Lung (tissue), 12 donors: ENCODE results near the gene TEX51. TPM values are rescaled to one million over a fixed set of nuclear protein-coding genes. Genes with fewer than 3 reads are reported as not detected.

Experiments used
- ATAC-seq: fragments of 200-7000 bp; cut with Tn5 transposase; one replicate; pipeline ENCODE4 v1.9.1; 2020; ENCODE audit warnings: moderate number of reproducible peaks; ENCODE audit not compliant: insufficient read depth, low FRiP score
- DNase-seq, 3 donors: peaks; one replicate each; pipeline ENCODE4 v3.0.0-alpha.2; 2013 to 2017
- H3K27ac ChIP-seq, 2 donors: one replicate each; pipeline ENCODE4 v1.5.1; 2013; ENCODE audit warnings: mild to moderate bottlenecking in 2 of 2, moderate library complexity in 2 of 2, control low read depth in 1 of 2, inconsistent platforms in 1 of 2, low read depth in 1 of 2, low read length in 1 of 2
- H3K27me3 ChIP-seq, 3 donors: one replicate each; pipeline ENCODE4 v1.5.1; 2013; ENCODE audit warnings: low read length in 2 of 3; ENCODE audit not compliant: control insufficient read depth in 3 of 3, insufficient read depth in 3 of 3
- H3K36me3 ChIP-seq, 4 donors: one replicate each; pipeline ENCODE4 v1.5.1; 2013; ENCODE audit warnings: low read length in 4 of 4, mild to moderate bottlenecking in 1 of 4, moderate library complexity in 1 of 4; ENCODE audit not compliant: control insufficient read depth in 4 of 4, insufficient read depth in 4 of 4
- H3K4me1 ChIP-seq, 5 donors: one replicate each; pipeline ENCODE4 v1.5.1; 2013; ENCODE audit warnings: low read length in 5 of 5, mild to moderate bottlenecking in 2 of 5, moderate library complexity in 1 of 5; ENCODE audit not compliant: control insufficient read depth in 5 of 5, insufficient read depth in 5 of 5
- H3K4me3 ChIP-seq: one replicate; pipeline ENCODE4 v1.5.1; 2013; ENCODE audit warnings: mild to moderate bottlenecking, control low read depth, moderate library complexity
- H3K9ac ChIP-seq, 2 donors: one replicate each; pipeline ENCODE4 v1.5.1; 2013; ENCODE audit warnings: low read length in 2 of 2, control low read depth in 1 of 2; ENCODE audit not compliant: insufficient read depth in 1 of 2
- H3K9me3 ChIP-seq, 4 donors: one replicate each; pipeline ENCODE4 v1.5.1; 2013; ENCODE audit warnings: low read length in 3 of 4, mild to moderate bottlenecking in 1 of 4, moderate library complexity in 1 of 4; ENCODE audit not compliant: control insufficient read depth in 4 of 4, insufficient read depth in 3 of 4
- CTCF ChIP-seq: IDR thresholded peaks from 2 replicates; pipeline ENCODE4 v1.5.1; 2012; ENCODE audit warnings: mild to moderate bottlenecking; ENCODE audit errors: control extremely low read depth, extremely low read depth
- WGBS, 2 donors: extraction: QIAGEN DNeasy Blood & Tissue Kit; methylation state at CpG; one replicate each; pipeline ENCODE4 v1.1.7; 2013; 5-methylcytosine and 5-hydroxymethylcytosine counted together
- polyA plus RNA-seq, 2 donors: library from polyadenylated mRNA; stranded (reverse); fragments of 200-250 nt; gene quantifications; one replicate each; pipeline ENCODE4 v1.2.1, GENCODE V29; 2013
- total RNA-seq, 2 donors: library from RNA; depleted of rRNA in 1 of 2; stranded (reverse); fragments of >200 nt in 1 of 2; gene quantifications; one replicate each; pipeline ENCODE4 v1.2.1, GENCODE V29; 2014 to 2021
- donor health status: control.
- donor health status: control.
- donor health status: Bipolar disorder and iron deficiency.
- donor health status: healthy.
- donor health status: DM: yes; HTN: yes; CAD: no.

The TEX51 gene
- total and polyA plus RNA-seq, 4 donors: not detected

- ATAC-seq (no peak), DNase-seq (no peak)
- H3K27me3 ChIP-seq: no peaks in the 10 kb centered on the region
- H3K4me1 ChIP-seq: no peaks in the 10 kb centered on the region
- H3K4me3 ChIP-seq: no peak overlapping the region
- no peaks in the 10 kb centered on the region for H3K9me3 ChIP-seq
- no peaks in the 10 kb centered on the region for H3K36me3 ChIP-seq
- TF ChIP-seq CTCF: no peak
- no peak overlapping the region for H3K9ac ChIP-seq
- no peak overlapping the region for H3K27ac ChIP-seq
- WGBS, 2 donors: 87 to 89% methylated on average over 7 of the region's 7 CpGs
Observed at GRCh38 chr2:126849991-126850535, 48.6 kb upstream of the TEX51 start.

GRCh38 chr2:126850940-126851339, 47.8 kb upstream of the TEX51 start:
- ATAC-seq: no peak
- no peak for TF ChIP-seq CTCF
- no peaks in the 10 kb centered on the region for H3K4me1 ChIP-seq

GRCh38 chr2:126851756-126852155, 46.9 kb upstream of the TEX51 start:
- WGBS, 2 donors: 86 to 92% methylated on average over 1 of the region's 1 CpG
- ATAC-seq: no peak

More at GRCh38 chr2:126850940-126851339, 47.8 kb upstream of the TEX51 start:
- Histone ChIP-seq H3K27me3 (no peaks in the 10 kb centered on the region), H3K36me3 (no peaks in the 10 kb centered on the region), H3K27ac (no peak overlapping the region), H3K4me3 (no peak overlapping the region), H3K9me3 (peaks cover 0 to 4% (median 0%) of the 10 kb centered on the region in 4 donors), H3K9ac (no peak overlapping the region)
- no peak for DNase-seq
- WGBS, 2 donors: 64 to 81% methylated on average over 5 of the region's 5 CpGs

More at GRCh38 chr2:126851756-126852155, 46.9 kb upstream of the TEX51 start:
- no peak for DNase-seq
- no peaks in the 10 kb centered on the region for H3K27me3 ChIP-seq
- peaks cover 0 to 4% (median 0%) of the 10 kb centered on the region in 4 donors for H3K9me3 ChIP-seq
- no peak overlapping the region for H3K27ac ChIP-seq
- H3K9ac ChIP-seq: no peak overlapping the region
- no peak overlapping the region for H3K4me3 ChIP-seq
- no peak for TF ChIP-seq CTCF
- H3K4me1 ChIP-seq: peaks cover 0 to 3% (median 0%) of the 10 kb centered on the region in 5 donors
- no peaks in the 10 kb centered on the region for H3K36me3 ChIP-seq
